ENCODE data around the gene EVA1A. TPM values are rescaled to one million over a fixed set of nuclear protein-coding genes. Genes with fewer than 3 reads are reported as not detected.
"Not testable (repeated sequence)": the region's sequence is repeated elsewhere in the genome, so short reads cannot be mapped to it uniquely, and the experiment has no call there.

Gene EVA1A
- total and polyA plus RNA-seq, 12 donors, result 0.53 to 4.3 (median 1.0) TPM; not detected in 3

DNA sequence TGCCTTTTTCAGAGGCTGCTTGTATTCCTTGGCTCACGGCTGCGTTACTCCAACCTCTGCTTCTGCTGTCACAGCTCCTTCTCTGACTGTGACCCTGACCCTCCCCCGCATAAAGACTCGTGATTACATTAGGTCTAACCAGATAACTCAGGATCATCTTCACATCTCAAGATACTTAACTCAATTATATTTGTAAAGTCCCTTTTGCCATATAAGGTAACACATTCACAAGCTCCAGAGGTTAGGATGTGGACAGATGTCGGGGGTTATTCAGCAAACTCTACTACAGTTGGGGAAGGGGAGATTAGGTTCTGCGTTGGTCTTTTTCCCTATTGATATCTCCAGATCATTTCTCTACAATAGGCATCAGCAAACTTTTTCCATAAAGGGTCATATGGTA is 76.9 kb downstream of the EVA1A start:
- intact Hi-C loops (cut with DNase I), result no loop called here

GRCh38 chr2:75482398-75482797 is 78.3 kb downstream of the EVA1A start:
- TF ChIP-seq POLR2A (IDR thresholded peaks at IDR 0.05) (no peak), CTCF (IDR thresholded peaks at IDR 0.05) (no peak)
- Histone ChIP-seq H3K4me1 (replicated peaks in 1 of 2) (no peaks in the 10 kb centered on the region), H3K36me3 (replicated peaks in 1 of 2) (no peaks in the 10 kb centered on the region), H3K27me3 (no peaks in the 10 kb centered on the region), H3K9me3 (replicated peaks in 1 of 3) (no peaks in the 10 kb centered on the region), H3K27ac (no peak overlapping the region), H3K4me3 (no peak overlapping the region)
- intact Hi-C loops (cut with DNase I), result no loop called here
- DNase-seq, result no peak

More for the DNA sequence above, 76.9 kb downstream of the EVA1A start:
- no peak for DNase-seq
- Histone ChIP-seq H3K9me3 (replicated peaks in 1 of 3) (no peaks in the 10 kb centered on the region), H3K4me1 (replicated peaks in 1 of 2) (no peaks in the 10 kb centered on the region), H3K4me3 (no peak overlapping the region), H3K27ac (no peak overlapping the region), H3K27me3 (no peaks in the 10 kb centered on the region), H3K36me3 (replicated peaks in 1 of 2) (no peaks in the 10 kb centered on the region)
- WGBS, 4 donors, result 70 to 83% (median 80%) methylated on average over 6 of the region's 6 CpGs
- TF ChIP-seq CTCF (IDR thresholded peaks at IDR 0.05) (no peak), POLR2A (IDR thresholded peaks at IDR 0.05) (no peak)

- 58 to 67% (median 59%) methylated on average over 6 of the region's 6 CpGs for WGBS, 4 donors
- no peaks in the 10 kb centered on the region for H3K9me3 ChIP-seq (replicated peaks in 1 of 3)
- H3K27ac ChIP-seq, result no peak overlapping the region
- no peaks in the 10 kb centered on the region for H3K36me3 ChIP-seq (replicated peaks in 1 of 2)
- TF ChIP-seq POLR2A (IDR thresholded peaks at IDR 0.05) (no peak), CTCF (IDR thresholded peaks at IDR 0.05) (no peak)
- H3K4me1 ChIP-seq (replicated peaks in 1 of 2), result no peaks in the 10 kb centered on the region
- H3K4me3 ChIP-seq, result no peak overlapping the region
- no peak for DNase-seq
- intact Hi-C loops (cut with DNase I), result no loop called here
- H3K27me3 ChIP-seq, result no peaks in the 10 kb centered on the region
Observed at GRCh38 chr2:75480971-75481836, 79.5 kb downstream of the EVA1A start.

GRCh38 chr2:75477696-75478095 is 83.0 kb downstream of the EVA1A start:
- DNase-seq; H3K36me3 ChIP-seq (replicated peaks in 1 of 2); H3K9me3 ChIP-seq (replicated peaks in 1 of 3); H3K27ac ChIP-seq; H3K27me3 ChIP-seq; H3K4me3 ChIP-seq; H3K4me1 ChIP-seq (replicated peaks in 1 of 2): not testable (repeated sequence)
- intact Hi-C loops (cut with DNase I), result loop anchor here in 1 of 2 donors (5.0 kb wide), 1 partner anchor 365 kb away; no protein-coding TSS in a partner anchor
- 73 to 87% (median 82%) methylated on average over 1 of the region's 1 CpG for WGBS, 4 donors

- H3K36me3 ChIP-seq (replicated peaks in 1 of 2), result no peaks in the 10 kb centered on the region
- no peak overlapping the region for H3K4me3 ChIP-seq
- peaks cover under 1% of the 10 kb centered on the region for H3K27me3 ChIP-seq
- no peaks in the 10 kb centered on the region for H3K9me3 ChIP-seq (replicated peaks in 1 of 3)
- no peak for DNase-seq
- 8 to 15% (median 10%) methylated on average over 2 of the region's 2 CpGs for WGBS, 4 donors
- H3K27ac ChIP-seq, result no peak overlapping the region
- H3K4me1 ChIP-seq (replicated peaks in 1 of 2), result no peaks in the 10 kb centered on the region
- no peak for TF ChIP-seq POLR2A (IDR thresholded peaks at IDR 0.05)
- TF ChIP-seq CTCF (IDR thresholded peaks at IDR 0.05), result no peak
- intact Hi-C loops (cut with DNase I), result loop anchor here in 1 of 2 donors (5.0 kb wide), 1 partner anchor 364 kb away; no protein-coding TSS in a partner anchor
Observed at GRCh38 chr2:75476761-75477160, 84.0 kb downstream of the EVA1A start.
